ENCODE measurements around the gene TMCO1.

GRCh38 chr1:165763442-165763841, 5.2 kb downstream of the TMCO1 start:
- TF ChIP-seq, protein P1, sequence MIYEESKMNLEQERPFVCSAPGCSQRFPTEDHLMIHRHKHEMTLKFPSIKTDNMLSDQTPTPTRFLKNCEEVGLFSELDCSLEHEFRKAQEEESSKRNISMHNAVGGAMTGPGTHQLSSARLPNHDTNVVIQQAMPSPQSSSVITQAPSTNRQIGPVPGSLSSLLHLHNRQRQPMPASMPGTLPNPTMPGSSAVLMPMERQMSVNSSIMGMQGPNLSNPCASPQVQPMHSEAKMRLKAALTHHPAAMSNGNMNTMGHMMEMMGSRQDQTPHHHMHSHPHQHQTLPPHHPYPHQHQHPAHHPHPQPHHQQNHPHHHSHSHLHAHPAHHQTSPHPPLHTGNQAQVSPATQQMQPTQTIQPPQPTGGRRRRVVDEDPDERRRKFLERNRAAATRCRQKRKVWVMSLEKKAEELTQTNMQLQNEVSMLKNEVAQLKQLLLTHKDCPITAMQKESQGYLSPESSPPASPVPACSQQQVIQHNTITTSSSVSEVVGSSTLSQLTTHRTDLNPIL (CRISPR knock-in tag; IDR thresholded peaks at IDR 0.05; ENCODE audit: low read depth), result no peak
- TF ChIP-seq RARB (CRISPR knock-in tag; IDR thresholded peaks at IDR 0.05), result no peak
- TF ChIP-seq ZC3H10 (CRISPR knock-in tag; IDR thresholded peaks at IDR 0.05), result no peak
- no peak for TF ChIP-seq ARNTL (CRISPR knock-in tag; IDR thresholded peaks at IDR 0.05; ENCODE audit: borderline replicate concordance, low read depth)
